Nucleus accumbens (tissue), 56 donors: Measurements from ENCODE around the gene PLA2G2D.

Experiments used
- DNase-seq, 56 donors: peaks; one replicate each; lab custom pipeline; 2025; lab: John Stamatoyannopoulos, UW

Gene PLA2G2D

GRCh38 chr1:20120796-20121195, 1.5 kb upstream of the PLA2G2D start:
- DNase-seq = no peak

DNA sequence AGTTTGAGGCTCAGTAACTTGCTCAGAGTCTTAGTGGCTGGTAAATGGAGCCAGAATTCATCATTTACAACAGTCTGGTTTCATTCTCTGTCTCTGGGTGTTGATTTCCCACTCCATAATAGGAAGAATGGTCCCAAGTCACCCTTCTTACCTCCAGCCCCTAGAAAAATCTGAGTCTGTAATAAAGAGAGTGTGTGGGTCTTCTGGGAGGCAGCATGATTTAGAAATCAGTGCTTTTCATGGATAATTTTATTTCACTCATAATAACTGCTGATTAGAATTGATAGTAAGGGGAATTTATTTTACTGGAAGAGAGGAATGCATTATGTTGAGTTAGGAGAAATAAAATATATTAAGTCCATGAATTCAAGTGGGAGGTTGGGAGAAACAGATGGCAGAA, 2.1 kb downstream of the PLA2G2D start:
- no peak for DNase-seq

DNA sequence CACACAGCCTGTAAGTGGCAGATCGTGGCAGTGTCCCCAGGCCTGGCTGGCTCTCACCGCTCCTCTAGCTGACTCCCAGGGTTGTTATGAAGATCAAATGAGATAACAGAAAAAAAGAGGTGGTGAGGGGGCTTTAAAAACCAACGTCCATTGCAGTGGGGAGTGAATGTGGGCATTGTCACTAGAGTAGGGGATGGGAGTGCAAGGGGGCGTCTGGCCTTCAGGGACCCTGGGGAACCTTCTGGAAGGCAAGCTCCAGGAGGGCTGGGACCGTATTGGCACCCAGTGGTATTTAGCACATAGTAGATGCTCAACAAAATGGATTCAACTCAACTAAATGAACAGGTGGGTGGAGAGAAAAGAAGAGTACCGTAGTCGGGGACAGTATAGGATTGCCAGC, 3.4 kb downstream of the PLA2G2D start:
- DNase-seq = no peak

GRCh38 chr1:20115479-20115878, 3.9 kb downstream of the PLA2G2D start:
- no peak for DNase-seq

- DNase-seq = no peak
Observed at GRCh38 chr1:20114021-20114648, 5.2 kb downstream of the PLA2G2D start.

GRCh38 chr1:20112279-20113000, 6.9 kb downstream of the PLA2G2D start:
- no peak for DNase-seq

GRCh38 chr1:20111452-20111851, 7.9 kb downstream of the PLA2G2D start:
- DNase-seq = no peak

DNA sequence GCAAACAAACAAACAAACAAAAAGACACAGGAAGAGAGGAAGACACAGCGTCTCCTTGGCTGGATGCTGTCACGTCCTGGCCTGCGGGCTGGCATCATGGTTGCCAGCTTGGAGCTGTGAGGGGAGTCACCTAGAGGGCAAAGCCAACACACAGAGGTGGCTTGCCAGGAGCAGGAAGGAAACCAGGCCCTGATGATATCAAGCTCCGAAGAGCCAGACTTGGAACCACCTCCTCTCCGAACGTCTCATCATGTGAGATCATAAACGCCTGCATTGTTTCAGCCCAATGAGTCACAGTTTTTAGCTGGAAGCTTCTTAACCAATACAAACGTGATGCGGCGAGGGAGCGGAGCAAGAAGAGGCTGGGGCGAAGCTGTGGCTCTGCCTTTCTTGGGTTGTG, 8.7 kb downstream of the PLA2G2D start:
- DNase-seq = peak in 6 of 56 donors; percentile 6 to 30 (median 12)

DNA sequence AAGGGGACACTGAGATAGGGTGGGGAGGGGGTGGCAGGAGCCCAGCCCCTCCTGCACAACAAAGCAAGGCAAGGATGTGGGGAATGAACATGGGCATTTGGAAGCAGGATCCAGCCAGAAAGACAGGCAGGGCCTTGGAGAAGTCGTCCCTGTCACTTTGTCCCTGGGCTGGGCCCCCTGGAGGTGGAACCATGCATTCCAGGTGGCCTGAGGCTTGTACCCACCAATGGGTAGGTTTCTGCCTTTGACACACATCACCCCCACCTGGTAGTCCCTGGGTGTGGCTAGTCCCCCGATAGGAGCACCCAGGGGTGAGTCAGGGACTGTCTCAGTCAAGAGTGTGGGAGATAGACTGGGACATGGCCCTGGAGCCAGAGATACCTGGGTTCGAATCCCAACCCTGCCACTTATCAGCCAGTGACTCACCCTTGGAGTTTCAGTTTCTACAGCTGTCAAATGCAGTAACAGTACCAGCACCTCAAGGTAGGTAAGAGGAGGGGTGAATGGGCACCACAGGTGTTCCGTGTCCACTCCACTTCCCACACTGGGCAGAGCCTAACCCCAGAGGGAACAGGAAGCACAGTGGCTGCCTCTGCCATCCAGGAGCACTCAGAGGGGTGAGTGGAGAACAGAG, 10.0 kb downstream of the PLA2G2D start:
- DNase-seq = no peak

DNA sequence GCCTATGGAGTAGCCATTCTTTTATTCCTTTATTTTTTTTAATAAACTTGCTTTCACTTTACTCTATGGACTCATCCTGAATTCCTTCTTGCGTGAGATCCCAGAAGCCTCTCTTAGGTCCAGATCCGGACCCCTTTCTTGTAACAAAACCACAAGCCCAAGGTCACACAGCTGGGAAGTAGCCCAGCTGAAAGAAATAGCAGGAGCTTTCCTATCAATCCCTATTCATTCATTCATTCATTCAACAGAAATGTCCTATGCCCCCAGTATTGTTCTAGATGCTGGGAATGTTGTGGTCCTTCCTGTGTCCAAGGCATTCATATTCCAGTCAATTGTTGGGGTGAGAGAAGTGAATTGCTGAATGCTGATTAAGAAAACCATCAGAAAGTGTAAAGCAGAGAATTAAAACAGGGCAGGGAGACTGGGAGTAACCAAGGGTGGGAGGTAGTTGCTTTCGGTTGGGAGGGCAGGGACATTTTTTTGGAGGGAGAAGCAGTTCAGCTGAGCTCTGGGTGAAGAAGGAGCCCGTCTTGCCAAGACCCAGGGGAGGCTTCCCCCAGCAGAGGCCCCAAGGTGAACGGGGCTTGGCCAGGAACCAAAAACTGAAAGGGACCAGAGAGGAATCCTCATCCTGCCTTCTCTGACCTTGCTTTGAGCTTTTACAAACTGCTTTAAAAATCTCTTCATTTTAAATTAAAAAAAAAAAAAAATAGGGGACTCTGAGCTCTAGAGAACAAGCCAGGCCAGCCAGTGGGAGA, 10.8 kb downstream of the PLA2G2D start:
- no peak for DNase-seq

DNA sequence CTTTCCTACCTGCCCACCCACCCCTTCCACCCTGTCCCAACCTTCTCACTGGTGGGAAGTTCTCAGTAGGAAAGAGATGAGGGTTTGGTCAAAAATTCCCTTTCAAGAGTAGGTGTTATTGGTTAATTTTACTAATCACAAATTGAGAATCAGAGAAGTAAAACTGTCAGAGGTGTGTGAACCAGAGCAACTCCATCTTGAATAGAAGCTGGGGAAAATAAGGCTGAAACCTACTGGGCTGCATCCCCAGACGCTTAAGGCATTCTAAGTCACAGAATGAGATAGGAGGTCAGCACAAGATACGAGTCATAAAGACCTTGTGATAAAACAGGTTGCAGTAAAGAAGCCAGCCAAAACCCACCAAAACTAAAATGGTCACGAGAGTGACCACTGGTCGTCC, 11.5 kb downstream of the PLA2G2D start:
- DNase-seq = no peak

DNA sequence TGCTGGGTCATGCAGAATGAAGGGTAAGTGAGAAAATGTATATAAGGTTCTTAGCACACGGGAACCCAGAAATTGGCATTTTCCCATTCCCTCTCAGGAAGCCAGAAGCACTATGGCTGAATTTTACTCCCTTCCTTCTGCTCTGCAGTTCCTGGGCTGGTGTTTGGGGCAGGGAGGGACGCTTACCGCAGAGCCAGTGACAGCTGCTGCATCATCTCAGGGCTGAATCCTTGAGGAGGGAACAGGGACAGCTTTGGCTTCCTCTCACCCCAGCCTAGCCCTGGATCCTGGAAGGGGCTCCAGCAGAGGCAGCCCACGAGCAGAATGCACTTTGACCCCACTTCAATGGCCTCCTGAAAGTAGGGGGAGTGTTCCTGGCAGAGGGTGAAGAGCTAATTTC, 12.0 kb downstream of the PLA2G2D start:
- no peak for DNase-seq

DNA sequence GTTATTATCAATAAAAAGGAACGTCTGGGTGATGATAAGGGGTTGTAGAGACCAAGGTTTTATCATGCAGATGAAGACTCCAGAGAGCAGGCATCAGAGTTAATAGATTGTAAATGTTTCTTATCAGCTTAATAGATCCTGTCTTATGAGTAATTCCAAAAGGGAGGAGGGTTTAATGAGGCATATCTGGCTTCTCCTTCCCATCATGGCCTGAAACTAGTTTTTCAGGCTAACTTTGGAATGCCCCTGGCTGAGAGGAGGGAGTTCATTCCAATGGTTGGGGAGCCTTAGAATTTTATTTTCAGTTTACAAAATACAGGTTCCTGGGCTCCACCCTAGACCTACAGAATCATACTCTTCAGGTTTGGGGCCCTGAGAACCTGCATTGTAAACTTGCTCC, 13.5 kb downstream of the PLA2G2D start:
- no peak for DNase-seq

DNA sequence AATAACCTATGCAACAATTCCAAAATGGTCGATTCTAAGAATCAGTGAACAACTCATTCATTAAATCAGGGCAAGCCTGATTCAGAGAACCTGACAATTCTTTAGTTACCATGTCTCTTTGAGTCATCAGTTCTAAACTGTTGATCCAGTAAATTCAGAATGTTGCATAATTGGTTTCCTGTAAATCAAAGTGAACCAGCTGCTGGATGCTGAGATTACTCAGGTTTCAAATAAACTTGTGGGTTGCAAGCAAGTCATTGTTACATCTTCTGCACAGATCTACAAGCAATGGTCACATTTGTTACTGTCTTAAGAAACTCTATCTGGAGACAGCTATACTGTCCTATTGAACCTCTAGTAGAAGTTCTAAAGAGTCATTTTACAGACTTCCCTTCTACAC, 16.5 kb downstream of the PLA2G2D start:
- DNase-seq = no peak

DNA sequence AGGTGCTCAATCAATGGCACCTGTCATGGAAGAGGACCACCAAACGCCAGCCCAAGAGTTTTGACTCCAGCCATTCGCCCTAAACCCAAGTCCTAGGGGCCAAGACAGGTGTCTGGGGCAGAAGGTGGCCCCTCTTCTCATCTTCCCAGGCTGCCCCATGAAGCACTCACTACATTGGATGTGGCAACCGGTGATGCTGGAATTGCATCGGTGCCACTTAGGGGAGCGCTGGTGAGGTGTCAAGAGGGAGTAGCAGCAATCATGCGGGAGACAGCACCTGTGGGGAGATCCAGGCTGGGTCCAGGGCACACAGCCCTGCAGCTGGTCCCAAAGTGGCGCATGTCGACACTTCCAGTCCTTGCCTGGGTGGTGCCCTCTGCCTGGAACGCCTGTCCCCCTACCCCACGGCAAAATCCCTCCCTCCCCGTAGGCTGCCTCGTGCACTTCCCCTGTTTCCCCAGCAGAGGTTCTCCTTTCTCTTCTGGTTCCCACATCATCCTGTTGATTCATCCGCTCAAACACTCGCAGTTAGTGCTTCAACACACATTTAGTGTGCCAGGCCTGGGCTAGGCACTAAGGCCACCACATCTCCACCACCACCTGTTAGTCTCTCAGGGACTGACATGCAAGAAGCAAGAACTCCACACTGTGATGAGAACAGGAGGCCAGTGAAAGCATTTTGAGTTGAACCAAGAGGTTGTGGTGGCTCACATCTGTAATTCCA, 18.5 kb downstream of the PLA2G2D start:
- DNase-seq = peak in 15 of 56 donors; percentile 1 to 36 (median 7)

GRCh38 chr1:20099533-20099932, 19.8 kb downstream of the PLA2G2D start:
- no peak for DNase-seq

DNA sequence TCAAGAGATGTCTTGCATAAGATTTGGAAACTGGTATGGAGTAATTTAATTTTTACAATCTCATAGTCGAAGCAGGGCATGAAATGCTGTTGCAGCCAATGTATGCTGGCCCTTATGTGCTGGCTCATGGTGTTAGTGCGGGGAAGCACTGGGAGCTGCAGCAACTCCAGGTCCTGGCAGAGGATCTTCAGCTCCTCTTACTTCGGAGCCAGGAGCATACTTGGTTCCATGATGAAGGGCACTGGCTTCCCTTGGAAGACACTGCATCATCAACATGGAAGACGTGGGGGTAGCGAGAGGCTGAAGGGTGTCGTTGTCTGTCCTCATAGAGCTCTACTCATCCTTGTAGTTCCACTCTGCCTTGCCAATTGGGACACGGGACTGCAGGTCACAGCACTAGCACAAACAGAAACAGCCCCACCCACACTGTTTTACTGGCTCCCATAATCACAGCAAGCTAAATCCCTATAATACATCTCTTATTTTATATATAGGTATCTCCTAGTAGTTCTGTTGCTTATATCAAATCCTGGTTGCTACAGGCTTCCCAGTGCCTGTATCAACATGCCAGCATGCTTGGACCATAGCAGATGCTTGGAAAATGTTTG, 22.4 kb downstream of the PLA2G2D start:
- DNase-seq = no peak

DNA sequence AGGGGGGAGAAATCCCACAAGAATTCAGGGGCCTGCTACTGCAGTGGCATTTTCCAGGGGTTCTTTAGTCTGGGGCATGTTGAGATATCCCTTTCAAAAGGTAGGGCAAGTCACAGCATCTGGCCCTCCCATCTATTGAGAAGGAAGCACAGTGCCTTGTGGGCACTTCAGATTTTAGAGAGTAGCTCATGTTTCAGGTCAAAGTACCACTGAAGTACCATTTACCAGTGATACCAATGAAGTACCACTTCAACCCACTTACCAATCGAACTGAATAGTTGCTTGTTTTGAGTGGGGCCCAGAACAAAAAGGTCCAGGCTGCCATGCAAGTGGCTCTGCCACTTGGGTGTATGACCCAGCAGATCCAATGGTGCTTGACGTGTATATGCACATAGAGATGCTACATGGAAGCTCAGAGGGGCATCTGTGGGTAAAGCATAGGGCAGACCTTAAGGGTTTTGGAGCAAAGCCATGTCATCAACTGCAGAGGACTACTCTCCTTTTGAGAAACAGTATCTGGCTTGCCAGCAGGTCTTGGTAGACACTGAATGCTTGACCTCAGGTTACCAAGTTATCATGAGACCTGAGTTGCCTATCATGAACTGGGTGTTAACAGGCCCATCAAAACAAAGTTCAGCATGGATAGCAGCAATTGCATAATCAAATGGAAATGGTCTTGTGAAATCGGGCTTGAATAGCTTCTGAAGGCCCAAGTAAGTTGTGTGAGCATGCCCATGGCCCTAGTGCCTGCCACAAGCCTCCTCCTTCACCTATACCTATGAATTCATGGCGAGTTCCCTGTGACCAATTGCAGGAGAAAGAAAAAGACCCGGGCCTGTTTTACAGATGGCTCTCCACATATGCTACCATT, 23.5 kb downstream of the PLA2G2D start:
- no peak for DNase-seq

DNA sequence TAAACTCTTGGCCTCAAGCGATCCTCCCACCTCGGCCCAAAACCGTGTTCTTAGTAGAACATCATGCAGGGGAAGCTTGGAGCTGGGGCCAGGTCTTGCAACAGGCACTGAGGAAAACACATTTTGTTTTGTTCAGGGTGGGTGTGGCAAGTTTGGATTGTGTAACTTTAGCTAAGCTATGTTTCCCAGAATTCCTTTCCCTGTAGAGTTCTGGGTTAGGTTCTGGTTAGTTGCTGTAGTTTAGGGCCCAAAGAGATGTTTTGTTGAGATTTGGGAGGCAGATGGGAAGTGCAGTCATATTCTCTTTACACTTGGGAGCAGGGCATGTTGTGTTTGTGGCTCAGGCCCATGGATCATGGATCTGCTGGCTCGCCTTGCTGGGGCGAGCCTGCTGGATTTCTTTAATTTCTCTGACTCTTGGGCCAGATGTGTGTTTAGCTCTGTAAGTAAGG, 25.4 kb downstream of the PLA2G2D start:
- no peak for DNase-seq
